ENCODE results near the gene RAD54L. TPM values are rescaled to one million over a fixed set of nuclear protein-coding genes. Genes with fewer than 3 reads are reported as not detected.

The RAD54L gene
- total RNA-seq, 1 experiment from 2014 or later, result 28.9 TPM

- intact Hi-C loops (cut with micrococcal nuclease), result no loop called here
Observed at GRCh38 chr1:46310321-46310720, 62.8 kb downstream of the RAD54L start.

More at GRCh38 chr1:46310321-46310720, 62.8 kb downstream of the RAD54L start:
- no peaks in the 10 kb centered on the region for H3K9me3 ChIP-seq (ENCODE audit: control insufficient read depth in 1 of 2, insufficient read depth in 1 of 2, low read depth in 1 of 2, low read length in 2 of 2)
- TF ChIP-seq CBX3 (IDR thresholded peaks at IDR 0.05; ENCODE audit: low read depth), result no peak
- TF ChIP-seq REST (IDR thresholded peaks at IDR 0.05; ENCODE audit: low read depth), result no peak
- TF ChIP-seq YY1 (IDR thresholded peaks at IDR 0.05; ENCODE audit: extremely low read depth, insufficient replicate concordance, low read depth, low read length), result no peak
- no peak for TF ChIP-seq POLR2A (IDR thresholded peaks at IDR 0.05; ENCODE audit: borderline replicate concordance, extremely low read depth, insufficient read depth, insufficient read length)
- TF ChIP-seq ZFX (IDR thresholded peaks at IDR 0.05), result no peak
- TF ChIP-seq JUND (IDR thresholded peaks at IDR 0.05), result no peak
- no peak for TF ChIP-seq RAD21 (IDR thresholded peaks at IDR 0.05; ENCODE audit: low read depth)
- no peak for TF ChIP-seq EZH2phosphoT487 (IDR thresholded peaks at IDR 0.05; ENCODE audit: borderline replicate concordance)
- no peak for TF ChIP-seq POLR2AphosphoS5 (IDR thresholded peaks at IDR 0.05; ENCODE audit: low read depth, low read length)
- TF ChIP-seq FOSL1 (IDR thresholded peaks at IDR 0.05; ENCODE audit: low read depth), result no peak
- no peak for TF ChIP-seq EZH2 (IDR thresholded peaks at IDR 0.05)
- TF ChIP-seq ZNF274 (IDR thresholded peaks at IDR 0.05; ENCODE audit: low read depth, low read length), result no peak
- no peak for TF ChIP-seq TCF7L2 (IDR thresholded peaks at IDR 0.05; ENCODE audit: borderline replicate concordance, extremely low read depth, insufficient read depth, insufficient read length)
- TF ChIP-seq MAX (IDR thresholded peaks at IDR 0.05), result no peak
- no peak for TF ChIP-seq CEBPB (IDR thresholded peaks at IDR 0.05; ENCODE audit: low read depth)
- TF ChIP-seq SP1 (IDR thresholded peaks at IDR 0.05; ENCODE audit: low read depth), result no peak
- TF ChIP-seq CTCF (IDR thresholded peaks at IDR 0.05 in 2 of 3, conservative IDR thresholded peaks at IDR 0.05 in 1 of 3; ENCODE audit: borderline replicate concordance in 1 of 3, insufficient read depth in 1 of 3, low read depth in 2 of 3, low read length in 2 of 3), result no peak
- no peak for TF ChIP-seq SRF (IDR thresholded peaks at IDR 0.05; ENCODE audit: low read depth)
- DNase-seq (ENCODE audit: low read depth, low spot score) (no peak), ATAC-seq (no peak)
- RAD21 ChIA-PET (ENCODE audit: low non-redundant PET in 1 of 2, low total read pairs in 2 of 2, uncharacterized antibody in 2 of 2, unreplicated experiment in 2 of 2), result no interaction called here
- no peaks in the 10 kb centered on the region for H3K27me3 ChIP-seq (ENCODE audit: insufficient read depth, low read length)
- H3K9ac ChIP-seq (ENCODE audit: low read length), result no peak overlapping the region
- H4K20me1 ChIP-seq (ENCODE audit: insufficient read depth), result peaks cover 24% of the 10 kb centered on the region; the same call in 1 of the 2 replicates
- H3K79me2 ChIP-seq (ENCODE audit: insufficient read depth, low read length), result peaks cover 61% of the 10 kb centered on the region
- no peak overlapping the region for H3K27ac ChIP-seq (ENCODE audit: low read depth, low read length)
- H3K4me2 ChIP-seq (ENCODE audit: low read length), result no peak overlapping the region
- H3K9me2 ChIP-seq (ENCODE audit: insufficient read depth), result no peaks in the 10 kb centered on the region
- no peak overlapping the region for H2AFZ ChIP-seq (ENCODE audit: low read depth, low read length, poor library complexity, severe bottlenecking)
- CTCF ChIA-PET, result interaction anchor here (0.9 kb wide), 1 partner anchor 65 kb away, joined by 3 read pairs; no protein-coding TSS in a partner anchor
- BruUV-seq (replicated peaks), result no TSS peak
- H3K4me3 ChIP-seq (replicated peaks in 1 of 2; ENCODE audit: low read depth in 1 of 2, low read length in 2 of 2), result no peak overlapping the region
- POLR2A ChIA-PET, result no interaction called here
- peaks cover 44 to 61% of the 10 kb centered on the region in 2 experiments for H3K36me3 ChIP-seq (ENCODE audit: control insufficient read depth in 1 of 2, insufficient read depth in 2 of 2, low read length in 2 of 2)
- H3K4me1 ChIP-seq (ENCODE audit: control insufficient read depth in 1 of 2, insufficient read depth in 2 of 2, low read length in 2 of 2), result no peaks in the 10 kb centered on the region; a peak in 1 of 4 replicates

Measured in HCT116 (cell line).